ENCODE results near the gene OCLN.
"Not testable (repeated sequence)": the region's sequence is repeated elsewhere in the genome, so short reads cannot be mapped to it uniquely, and the experiment has no call there.

OCLN gene

DNA sequence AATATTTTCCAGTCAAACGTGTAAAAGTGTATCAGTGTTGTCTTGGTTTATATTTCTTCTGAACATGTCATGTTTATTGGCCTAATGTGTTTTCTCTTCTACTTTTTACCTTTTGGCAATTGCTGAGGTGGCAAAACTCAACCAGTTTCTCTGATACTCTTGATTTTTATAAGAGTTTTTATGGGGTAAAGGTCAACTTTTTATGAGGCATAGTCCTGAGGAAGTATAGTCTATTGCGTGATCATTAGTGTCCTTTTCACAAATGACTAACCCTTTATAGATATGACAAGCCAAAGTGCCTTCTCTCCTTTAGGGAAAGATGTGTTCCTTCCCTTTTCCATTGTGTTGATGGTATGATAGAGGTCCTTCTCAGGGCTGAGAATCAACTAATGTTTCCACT lies 32.9 kb downstream of the OCLN start:
- Histone ChIP-seq H3K4me1 (ENCODE audit: control insufficient read depth, insufficient read depth, low read length, poor library complexity, severe bottlenecking) (no peaks in the 10 kb centered on the region), H3K27me3 (replicated peaks; ENCODE audit: control insufficient read depth, insufficient read depth, low read length, poor library complexity, severe bottlenecking) (no peaks in the 10 kb centered on the region), H3K9me3 (ENCODE audit: control insufficient read depth, low read length) (no peaks in the 10 kb centered on the region), H3K36me3 (ENCODE audit: control insufficient read depth, insufficient read depth, low read length) (no peaks in the 10 kb centered on the region), H3K4me3 (ENCODE audit: insufficient read depth, low read depth, low read length, poor library complexity, severe bottlenecking) (no peak overlapping the region), H3K27ac (ENCODE audit: insufficient read depth, low read length, poor library complexity, severe bottlenecking) (no peak overlapping the region)
- no peak for DNase-seq

DNA sequence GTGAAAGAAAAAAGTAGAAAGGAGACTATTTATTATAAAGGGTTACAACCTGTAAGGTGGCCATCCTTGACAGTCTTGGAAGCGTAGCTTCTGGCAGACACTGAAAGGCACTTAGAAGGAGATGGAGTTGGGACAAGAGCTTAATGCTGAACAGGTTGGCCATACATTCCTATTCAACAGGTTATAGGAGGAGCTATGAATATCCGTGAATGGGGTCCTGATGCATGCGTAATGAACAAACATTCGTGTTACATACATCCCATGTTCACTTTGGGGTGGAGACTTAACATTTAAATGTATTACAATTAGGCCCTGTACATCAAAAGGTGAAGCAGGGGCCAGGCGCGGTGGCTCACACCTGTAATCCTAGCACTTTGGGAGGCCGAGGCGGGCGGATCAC lies 34.1 kb downstream of the OCLN start:
- H3K36me3 ChIP-seq (ENCODE audit: control insufficient read depth, insufficient read depth, low read length), result no peaks in the 10 kb centered on the region
- no peak overlapping the region for H3K4me3 ChIP-seq (ENCODE audit: insufficient read depth, low read depth, low read length, poor library complexity, severe bottlenecking)
- no peaks in the 10 kb centered on the region for H3K27me3 ChIP-seq (replicated peaks; ENCODE audit: control insufficient read depth, insufficient read depth, low read length, poor library complexity, severe bottlenecking)
- no peaks in the 10 kb centered on the region for H3K4me1 ChIP-seq (ENCODE audit: control insufficient read depth, insufficient read depth, low read length, poor library complexity, severe bottlenecking)
- H3K27ac ChIP-seq (ENCODE audit: insufficient read depth, low read length, poor library complexity, severe bottlenecking), result no peak overlapping the region
- H3K9me3 ChIP-seq (ENCODE audit: control insufficient read depth, low read length), result no peaks in the 10 kb centered on the region
- no peak for DNase-seq

DNA sequence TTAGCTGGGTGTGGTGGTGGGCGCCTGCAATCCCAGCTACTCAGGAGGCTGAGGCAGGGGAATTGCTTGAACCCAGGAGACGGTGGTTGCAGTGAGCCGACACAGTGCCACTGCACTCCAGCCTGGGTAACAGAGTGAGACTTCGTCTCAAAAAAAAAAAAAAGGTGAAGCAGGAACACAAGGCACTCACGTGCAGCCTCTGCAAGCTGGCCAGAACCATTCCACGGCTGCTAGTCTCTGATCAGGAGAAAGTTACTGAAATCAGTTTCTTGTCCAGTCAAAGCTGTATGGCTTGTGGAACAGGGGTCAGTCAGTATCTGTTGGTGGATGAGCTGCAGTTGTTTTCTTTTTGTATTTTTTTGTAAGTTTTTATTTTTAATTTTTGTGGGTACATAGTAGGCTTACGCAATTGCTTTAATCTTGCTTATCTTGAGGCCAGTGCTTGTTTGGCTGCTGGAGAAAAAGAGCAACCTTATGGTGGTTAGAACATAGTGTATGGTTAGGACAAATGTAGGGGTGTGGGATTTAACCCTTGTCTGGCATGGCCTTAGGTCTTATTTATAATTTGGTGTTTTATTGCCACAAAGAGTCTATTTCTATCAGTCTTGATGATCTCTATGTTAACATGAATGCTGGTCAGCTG lies 34.7 kb downstream of the OCLN start:
- H3K9me3 ChIP-seq (ENCODE audit: control insufficient read depth, low read length), result no peaks in the 10 kb centered on the region
- H3K27me3 ChIP-seq (replicated peaks; ENCODE audit: control insufficient read depth, insufficient read depth, low read length, poor library complexity, severe bottlenecking), result no peaks in the 10 kb centered on the region
- no peaks in the 10 kb centered on the region for H3K4me1 ChIP-seq (ENCODE audit: control insufficient read depth, insufficient read depth, low read length, poor library complexity, severe bottlenecking)
- no peak for DNase-seq
- no peak overlapping the region for H3K27ac ChIP-seq (ENCODE audit: insufficient read depth, low read length, poor library complexity, severe bottlenecking)
- no peak overlapping the region for H3K4me3 ChIP-seq (ENCODE audit: insufficient read depth, low read depth, low read length, poor library complexity, severe bottlenecking)
- no peaks in the 10 kb centered on the region for H3K36me3 ChIP-seq (ENCODE audit: control insufficient read depth, insufficient read depth, low read length)

DNA sequence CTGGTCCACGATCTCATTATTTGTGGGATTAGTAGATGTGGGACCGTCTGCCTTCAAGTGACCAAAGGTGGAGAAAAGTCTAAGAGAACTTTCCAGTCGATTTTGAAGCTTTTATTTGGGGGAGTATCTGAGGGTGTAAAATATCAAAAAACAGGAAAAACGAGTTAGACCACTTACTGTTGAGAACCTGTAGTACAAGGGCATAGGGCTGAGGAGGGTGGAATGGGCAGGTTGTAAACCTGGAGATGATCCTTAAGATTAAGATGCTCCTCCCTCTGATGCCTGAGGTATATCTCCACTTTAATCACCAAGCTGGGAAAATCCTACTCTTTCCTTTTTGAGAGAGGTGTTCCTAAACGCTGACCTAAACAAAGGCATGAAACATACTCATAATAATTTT lies 35.4 kb downstream of the OCLN start:
- H3K9me3 ChIP-seq (ENCODE audit: control insufficient read depth, low read length), result no peaks in the 10 kb centered on the region
- no peaks in the 10 kb centered on the region for H3K4me1 ChIP-seq (ENCODE audit: control insufficient read depth, insufficient read depth, low read length, poor library complexity, severe bottlenecking)
- no peak overlapping the region for H3K27ac ChIP-seq (ENCODE audit: insufficient read depth, low read length, poor library complexity, severe bottlenecking)
- no peak overlapping the region for H3K4me3 ChIP-seq (ENCODE audit: insufficient read depth, low read depth, low read length, poor library complexity, severe bottlenecking)
- H3K36me3 ChIP-seq (ENCODE audit: control insufficient read depth, insufficient read depth, low read length), result no peaks in the 10 kb centered on the region
- DNase-seq, result no peak
- H3K27me3 ChIP-seq (replicated peaks; ENCODE audit: control insufficient read depth, insufficient read depth, low read length, poor library complexity, severe bottlenecking), result no peaks in the 10 kb centered on the region

DNA sequence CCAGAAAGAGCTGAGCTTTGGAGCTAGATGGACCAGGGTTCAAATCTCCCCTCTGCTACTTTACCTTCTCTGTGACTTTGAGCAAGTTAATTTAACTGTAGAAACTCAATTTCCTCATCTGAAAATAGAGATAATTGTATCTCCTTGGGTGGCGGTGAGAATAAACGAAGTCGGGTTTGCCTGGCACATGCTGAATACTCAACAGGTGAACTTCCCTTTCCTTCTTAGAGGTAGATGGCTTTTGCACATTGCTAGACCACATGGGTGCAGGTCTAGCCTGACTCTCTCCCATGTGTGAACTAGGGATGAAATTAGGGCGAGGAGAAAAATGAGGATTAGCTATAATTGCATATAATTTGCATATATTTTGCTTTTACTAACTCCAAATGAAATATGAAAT lies 36.0 kb downstream of the OCLN start:
- no peak for DNase-seq
- no peak overlapping the region for H3K4me3 ChIP-seq (ENCODE audit: insufficient read depth, low read depth, low read length, poor library complexity, severe bottlenecking)
- no peak overlapping the region for H3K27ac ChIP-seq (ENCODE audit: insufficient read depth, low read length, poor library complexity, severe bottlenecking)
- H3K9me3 ChIP-seq (ENCODE audit: control insufficient read depth, low read length), result no peaks in the 10 kb centered on the region
- no peaks in the 10 kb centered on the region for H3K36me3 ChIP-seq (ENCODE audit: control insufficient read depth, insufficient read depth, low read length)
- no peaks in the 10 kb centered on the region for H3K4me1 ChIP-seq (ENCODE audit: control insufficient read depth, insufficient read depth, low read length, poor library complexity, severe bottlenecking)
- H3K27me3 ChIP-seq (replicated peaks; ENCODE audit: control insufficient read depth, insufficient read depth, low read length, poor library complexity, severe bottlenecking), result no peaks in the 10 kb centered on the region

DNA sequence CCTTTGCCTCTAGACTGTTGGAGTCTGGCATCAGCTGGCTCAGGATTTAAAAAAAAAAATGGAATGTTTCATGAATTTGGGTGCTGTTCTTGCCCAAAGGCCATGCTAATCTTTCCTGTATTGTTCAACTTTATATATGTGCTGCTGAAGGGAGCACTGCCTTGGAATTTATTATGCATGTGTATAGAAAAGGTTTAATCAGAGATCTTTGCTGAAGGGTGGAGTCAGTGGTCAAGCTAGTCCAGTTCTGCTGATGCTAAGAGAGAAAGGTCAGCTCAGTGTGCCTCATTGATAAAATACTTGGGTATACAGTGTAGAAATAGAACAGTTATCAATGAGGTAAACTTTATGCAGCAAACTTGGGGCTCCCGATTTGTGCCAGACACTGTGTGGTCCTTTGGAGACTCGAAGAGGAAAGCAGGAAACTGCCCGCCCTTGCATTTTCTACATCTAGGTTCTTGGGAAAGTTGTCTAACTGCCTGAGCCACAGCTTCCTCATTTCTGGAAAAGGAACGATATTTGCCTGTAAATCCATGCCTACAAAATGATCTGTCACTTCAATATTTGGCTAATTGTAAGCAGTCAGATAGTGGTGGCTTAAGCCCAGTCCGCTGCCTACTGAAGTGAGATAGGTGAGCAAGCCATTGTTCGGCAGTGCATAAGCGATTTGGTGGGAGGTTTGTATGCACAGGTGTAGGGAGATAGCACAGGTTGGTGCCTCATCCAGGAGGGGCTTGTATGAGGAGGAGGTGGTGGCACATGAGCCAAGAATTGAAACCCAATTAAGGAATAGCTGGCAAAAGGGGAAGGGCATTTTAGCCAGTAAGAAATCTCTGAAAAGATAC lies 38.2 kb downstream of the OCLN start:
- DNase-seq, result no peak
- Histone ChIP-seq H3K36me3 (ENCODE audit: control insufficient read depth, insufficient read depth, low read length) (no peaks in the 10 kb centered on the region), H3K4me3 (ENCODE audit: insufficient read depth, low read depth, low read length, poor library complexity, severe bottlenecking) (no peak overlapping the region), H3K4me1 (ENCODE audit: control insufficient read depth, insufficient read depth, low read length, poor library complexity, severe bottlenecking) (no peaks in the 10 kb centered on the region), H3K27ac (ENCODE audit: insufficient read depth, low read length, poor library complexity, severe bottlenecking) (no peak overlapping the region), H3K27me3 (replicated peaks; ENCODE audit: control insufficient read depth, insufficient read depth, low read length, poor library complexity, severe bottlenecking) (no peaks in the 10 kb centered on the region), H3K9me3 (ENCODE audit: control insufficient read depth, low read length) (no peaks in the 10 kb centered on the region)

DNA sequence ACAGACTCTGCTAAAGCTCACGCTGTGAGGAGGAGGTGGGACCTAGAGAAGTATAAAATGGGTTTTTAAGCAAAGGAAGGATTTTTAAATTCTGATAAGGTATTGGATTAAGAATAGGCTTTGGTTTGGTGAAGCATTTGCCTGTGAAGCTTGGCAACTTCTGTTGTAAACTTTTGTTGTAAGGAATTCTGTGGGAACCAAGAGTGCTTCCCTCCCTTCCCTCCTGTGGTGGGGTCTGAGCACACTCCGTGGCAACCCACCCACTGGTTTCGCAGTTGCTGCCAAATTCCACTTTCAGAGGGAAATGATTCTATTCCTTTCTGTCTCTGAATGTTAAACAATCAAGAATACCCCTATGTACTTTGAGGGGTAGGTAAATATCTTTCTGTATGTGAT lies 38.8 kb downstream of the OCLN start:
- H3K36me3 ChIP-seq (ENCODE audit: control insufficient read depth, insufficient read depth, low read length), result no peaks in the 10 kb centered on the region
- no peak overlapping the region for H3K27ac ChIP-seq (ENCODE audit: insufficient read depth, low read length, poor library complexity, severe bottlenecking)
- H3K27me3 ChIP-seq (replicated peaks; ENCODE audit: control insufficient read depth, insufficient read depth, low read length, poor library complexity, severe bottlenecking), result no peaks in the 10 kb centered on the region
- DNase-seq, result no peak
- no peaks in the 10 kb centered on the region for H3K9me3 ChIP-seq (ENCODE audit: control insufficient read depth, low read length)
- H3K4me1 ChIP-seq (ENCODE audit: control insufficient read depth, insufficient read depth, low read length, poor library complexity, severe bottlenecking), result no peaks in the 10 kb centered on the region
- H3K4me3 ChIP-seq (ENCODE audit: insufficient read depth, low read depth, low read length, poor library complexity, severe bottlenecking), result no peak overlapping the region

DNA sequence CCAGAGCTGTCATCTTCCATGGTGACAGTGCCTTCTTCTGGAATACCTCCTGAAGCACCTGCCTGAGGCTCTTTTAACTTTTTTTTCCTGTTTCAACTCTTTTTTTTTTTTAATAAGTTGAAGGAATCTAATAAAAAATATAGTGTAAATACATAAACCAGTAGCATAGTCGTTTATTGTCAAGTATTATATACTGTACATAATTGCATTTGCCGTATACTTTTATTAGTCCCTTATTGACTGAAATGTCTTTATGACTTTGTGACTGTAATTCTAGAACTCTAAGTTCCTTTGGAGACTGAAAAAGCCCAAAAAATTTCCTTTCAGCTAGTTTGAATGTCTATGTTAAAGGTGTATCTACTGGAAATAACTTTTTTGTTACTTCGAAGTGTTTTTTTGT lies 45.3 kb downstream of the OCLN start:
- not testable (repeated sequence) for DNase-seq; H3K4me1 ChIP-seq (ENCODE audit: control insufficient read depth, insufficient read depth, low read length, poor library complexity, severe bottlenecking); H3K27ac ChIP-seq (ENCODE audit: insufficient read depth, low read length, poor library complexity, severe bottlenecking); H3K4me3 ChIP-seq (ENCODE audit: insufficient read depth, low read depth, low read length, poor library complexity, severe bottlenecking); H3K27me3 ChIP-seq (replicated peaks; ENCODE audit: control insufficient read depth, insufficient read depth, low read length, poor library complexity, severe bottlenecking); H3K9me3 ChIP-seq (ENCODE audit: control insufficient read depth, low read length); H3K36me3 ChIP-seq (ENCODE audit: control insufficient read depth, insufficient read depth, low read length)

DNA sequence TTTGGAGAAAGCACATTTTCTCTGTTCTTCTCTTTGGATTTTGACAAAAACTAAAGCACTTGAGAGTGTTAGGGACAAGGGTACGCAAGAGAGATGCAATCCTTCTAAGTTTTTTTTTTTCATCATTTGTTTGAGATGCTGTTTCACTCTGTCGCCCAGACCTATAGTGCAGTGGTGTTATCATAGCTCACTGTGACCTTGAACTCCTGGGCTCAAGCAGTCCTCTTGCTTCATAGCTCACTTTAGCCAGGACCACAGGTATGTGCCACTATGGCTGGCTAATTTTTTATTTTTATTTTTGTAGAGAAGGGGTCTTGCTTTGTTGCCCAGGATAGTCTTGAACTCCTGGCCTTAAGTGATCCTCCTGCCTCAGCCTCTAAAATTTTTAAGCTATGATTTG lies 46.1 kb downstream of the OCLN start:
- not testable (repeated sequence) for H3K9me3 ChIP-seq (ENCODE audit: control insufficient read depth, low read length); H3K4me3 ChIP-seq (ENCODE audit: insufficient read depth, low read depth, low read length, poor library complexity, severe bottlenecking)

DNA sequence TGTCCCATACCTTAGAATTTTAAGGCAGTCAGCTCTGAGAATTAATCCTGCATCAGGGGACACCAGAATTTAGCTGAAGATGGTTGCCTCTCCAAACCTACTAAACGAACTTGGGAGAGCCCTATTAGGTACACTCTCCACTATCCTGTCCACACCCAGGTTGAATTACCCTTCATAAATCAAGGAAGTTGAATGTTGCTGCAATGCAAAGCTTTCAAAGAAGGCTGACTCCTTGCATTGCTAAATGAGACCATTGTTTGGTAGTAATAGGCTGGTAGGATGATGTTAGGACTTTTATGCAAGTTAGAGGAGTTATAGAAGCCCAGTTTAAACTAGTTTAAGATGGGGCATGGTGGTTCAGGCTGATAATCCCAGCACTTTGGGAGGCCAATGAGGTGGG lies 48.8 kb downstream of the OCLN start:
- not testable (repeated sequence) for DNase-seq; H3K36me3 ChIP-seq (ENCODE audit: control insufficient read depth, insufficient read depth, low read length); H3K4me1 ChIP-seq (ENCODE audit: control insufficient read depth, insufficient read depth, low read length, poor library complexity, severe bottlenecking); H3K27ac ChIP-seq (ENCODE audit: insufficient read depth, low read length, poor library complexity, severe bottlenecking); H3K4me3 ChIP-seq (ENCODE audit: insufficient read depth, low read depth, low read length, poor library complexity, severe bottlenecking); H3K27me3 ChIP-seq (replicated peaks; ENCODE audit: control insufficient read depth, insufficient read depth, low read length, poor library complexity, severe bottlenecking); H3K9me3 ChIP-seq (ENCODE audit: control insufficient read depth, low read length)

More for the DNA sequence above, 46.1 kb downstream of the OCLN start:
- not testable (repeated sequence) for DNase-seq; H3K36me3 ChIP-seq (ENCODE audit: control insufficient read depth, insufficient read depth, low read length); H3K4me1 ChIP-seq (ENCODE audit: control insufficient read depth, insufficient read depth, low read length, poor library complexity, severe bottlenecking); H3K27ac ChIP-seq (ENCODE audit: insufficient read depth, low read length, poor library complexity, severe bottlenecking); H3K27me3 ChIP-seq (replicated peaks; ENCODE audit: control insufficient read depth, insufficient read depth, low read length, poor library complexity, severe bottlenecking)
